GM12875 (cell line): ENCODE data around the gene SMIM33.

Experiments
- H3K4me3 ChIP-seq: one replicate; pipeline ENCODE4 v1.5.1; 2011; ENCODE audit warnings: low read depth, low read length, control low read depth
- TF ChIP-seq, protein P1 (sequence below): IDR thresholded peaks from 2 replicates; pipeline ENCODE4 v1.5.1; 2011; ENCODE audit warnings: low read depth, mild to moderate bottlenecking, control low read depth, inconsistent platforms, low read length, moderate library complexity, borderline replicate concordance; ENCODE audit not compliant: insufficient read depth

Gene SMIM33

GRCh38 chr5:139451878-139452660, 18.7 kb upstream of the SMIM33 start:
- TF ChIP-seq, protein P1, sequence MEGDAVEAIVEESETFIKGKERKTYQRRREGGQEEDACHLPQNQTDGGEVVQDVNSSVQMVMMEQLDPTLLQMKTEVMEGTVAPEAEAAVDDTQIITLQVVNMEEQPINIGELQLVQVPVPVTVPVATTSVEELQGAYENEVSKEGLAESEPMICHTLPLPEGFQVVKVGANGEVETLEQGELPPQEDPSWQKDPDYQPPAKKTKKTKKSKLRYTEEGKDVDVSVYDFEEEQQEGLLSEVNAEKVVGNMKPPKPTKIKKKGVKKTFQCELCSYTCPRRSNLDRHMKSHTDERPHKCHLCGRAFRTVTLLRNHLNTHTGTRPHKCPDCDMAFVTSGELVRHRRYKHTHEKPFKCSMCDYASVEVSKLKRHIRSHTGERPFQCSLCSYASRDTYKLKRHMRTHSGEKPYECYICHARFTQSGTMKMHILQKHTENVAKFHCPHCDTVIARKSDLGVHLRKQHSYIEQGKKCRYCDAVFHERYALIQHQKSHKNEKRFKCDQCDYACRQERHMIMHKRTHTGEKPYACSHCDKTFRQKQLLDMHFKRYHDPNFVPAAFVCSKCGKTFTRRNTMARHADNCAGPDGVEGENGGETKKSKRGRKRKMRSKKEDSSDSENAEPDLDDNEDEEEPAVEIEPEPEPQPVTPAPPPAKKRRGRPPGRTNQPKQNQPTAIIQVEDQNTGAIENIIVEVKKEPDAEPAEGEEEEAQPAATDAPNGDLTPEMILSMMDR = no peak
- H3K4me3 ChIP-seq = no peak overlapping the region

- TF ChIP-seq, protein P1 = no peak
- no peak overlapping the region for H3K4me3 ChIP-seq
These were observed 16.9 kb upstream of the SMIM33 start for GRCh38 chr5:139453683-139454567.

DNA sequence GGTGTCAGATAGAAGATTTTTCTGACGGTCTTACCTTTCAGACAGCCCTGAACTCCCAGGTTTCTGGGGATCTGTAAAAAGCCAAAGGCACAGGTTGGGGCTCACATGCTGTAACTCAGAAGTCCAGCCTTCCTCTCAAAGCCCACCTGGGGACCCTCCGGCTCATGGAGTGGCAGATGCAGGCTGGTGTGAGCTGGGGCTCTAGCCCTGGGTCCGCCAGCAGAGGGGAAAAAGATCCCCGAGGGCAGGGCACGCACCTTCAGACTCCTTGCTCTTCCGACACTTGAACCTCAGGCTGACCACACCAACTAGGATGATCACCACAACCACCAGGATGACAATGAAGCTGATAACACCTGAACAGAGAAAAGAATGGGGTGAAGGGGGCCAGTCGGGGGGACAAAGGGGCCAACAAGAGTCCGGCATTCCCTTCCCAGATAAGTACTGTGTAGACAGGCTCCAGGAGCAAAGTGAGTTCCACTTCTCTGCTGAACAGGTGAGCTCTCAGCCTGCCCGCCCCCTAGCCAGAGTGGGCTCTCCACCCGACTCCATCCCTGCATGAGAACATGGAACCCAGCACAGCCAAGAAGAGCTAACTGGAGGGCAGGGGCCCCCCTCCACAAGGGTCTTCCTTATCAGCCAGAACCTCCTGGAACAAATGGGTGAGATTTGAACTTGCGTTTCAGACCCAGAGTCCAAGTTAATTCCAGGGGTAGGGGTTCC, 16.1 kb upstream of the SMIM33 start:
- TF ChIP-seq, protein P1 = no peak
- H3K4me3 ChIP-seq = no peak overlapping the region

DNA sequence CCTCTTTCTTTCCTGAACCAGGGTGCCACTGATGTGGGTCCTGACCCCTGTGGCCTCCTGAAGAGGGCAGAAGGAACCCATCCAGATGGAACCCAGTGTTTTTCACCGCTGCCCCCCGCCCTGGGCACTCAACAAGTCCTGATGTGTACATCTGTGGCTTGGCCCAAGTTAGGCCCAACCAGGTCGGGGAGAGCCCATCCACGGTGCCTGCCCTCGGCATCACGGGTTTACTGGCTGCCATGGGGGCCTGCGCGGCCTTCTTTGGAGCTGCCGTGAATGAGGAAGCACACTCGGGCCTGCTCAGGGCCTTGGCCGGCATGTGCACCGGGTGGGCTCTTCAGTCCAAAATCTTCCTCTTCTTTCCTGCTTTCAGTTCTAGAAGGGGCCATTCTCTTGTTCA, 14.0 kb upstream of the SMIM33 start:
- TF ChIP-seq, protein P1 = no peak
- H3K4me3 ChIP-seq = no peak overlapping the region

- H3K4me3 ChIP-seq = no peak overlapping the region
- TF ChIP-seq, protein P1 = no peak
These were observed 13.6 kb upstream of the SMIM33 start for GRCh38 chr5:139457241-139457640.

DNA sequence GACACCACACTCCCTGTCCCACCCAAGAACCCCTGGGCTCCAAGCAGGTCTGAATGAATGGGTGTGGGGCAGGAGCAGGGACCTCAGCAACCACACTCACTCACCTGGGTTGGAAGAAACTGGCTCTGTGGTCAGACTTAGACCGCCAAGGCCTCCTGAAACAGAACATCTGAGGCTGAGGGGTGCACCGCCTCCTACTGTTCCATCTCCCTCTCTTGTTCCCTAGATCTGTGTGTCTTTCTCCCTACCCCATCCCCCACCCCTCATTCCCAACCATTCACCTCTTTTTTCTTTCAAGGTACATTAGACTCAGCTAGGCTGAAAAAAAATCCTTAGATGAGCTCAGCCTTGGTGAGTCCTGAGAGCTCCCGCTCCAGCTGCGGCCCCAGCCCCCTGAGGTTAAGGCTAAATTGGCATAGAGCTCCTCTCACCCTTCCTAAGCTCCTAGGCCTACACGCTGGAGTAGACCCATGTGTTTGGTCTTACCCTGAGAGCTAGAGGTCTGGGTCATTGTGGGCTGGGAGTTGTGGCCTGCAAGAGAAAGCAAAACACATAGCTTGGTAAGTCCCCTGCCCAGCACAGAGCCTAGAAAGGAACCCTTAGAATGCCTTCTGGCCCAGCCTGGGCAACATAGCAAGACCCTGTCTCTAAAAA, 13.0 kb upstream of the SMIM33 start:
- H3K4me3 ChIP-seq = no peak overlapping the region
- TF ChIP-seq, protein P1 = no peak
